H1 (cell line): ENCODE results near the gene CCDC154. TPM values are rescaled to one million over a fixed set of nuclear protein-coding genes. Genes with fewer than 3 reads are reported as not detected.

Experiments used
- CTCF ChIA-PET: fragments of 300-600 bp; sonication (Branson Sonifier 250); formaldehyde crosslinking; loops from one replicate; lab custom pipeline; 2021; ENCODE audit not compliant: partially characterized antibody; lab: Charles Lee
- POLR2A ChIA-PET: fragments of 300-600 bp; sonication (Branson Sonifier 250); formaldehyde crosslinking; loops from one replicate; lab custom pipeline; 2021; ENCODE audit warnings: inconsistent platforms; ENCODE audit not compliant: partially characterized antibody; lab: Charles Lee
- DNase-seq, 2 experiments: peaks; one replicate each; pipeline versions ENCODE4 v3.0.0 to v3.0.0-alpha.2; 2010 to 2022; ENCODE audit warnings: low spot score in 2 of 2, low read depth in 1 of 2, mixed read lengths in 1 of 2
- FAIRE-seq: peaks from 2 replicates; lab custom pipeline; 2011; peaks lifted over from hg19 to GRCh38; lab: Jason Lieb, UNC
- H2AFZ ChIP-seq: 2 replicates; pipeline ENCODE4 v1.8.1; 2012; ENCODE audit warnings: low read length, inconsistent platforms
- H2AK5ac ChIP-seq: 2 replicates; pipeline ENCODE4 v1.6.1; 2013; ENCODE audit warnings: low read depth, low read length
- H2BK120ac ChIP-seq: replicated peaks from 2 replicates; pipeline ENCODE3; 2013; ENCODE audit warnings: low read depth, low read length, inconsistent platforms
- H2BK12ac ChIP-seq: 2 replicates; pipeline ENCODE4 v1.6.1; 2013; ENCODE audit warnings: low read depth, low read length
- H2BK15ac ChIP-seq: 2 replicates; pipeline ENCODE4 v1.6.1; 2013; ENCODE audit warnings: low read length
- H2BK20ac ChIP-seq: 2 replicates; pipeline ENCODE4 v1.6.1; 2013; ENCODE audit warnings: low read length
- H2BK5ac ChIP-seq: 2 replicates; pipeline ENCODE4 v1.6.1; 2013; ENCODE audit warnings: low read depth, low read length
- H3K14ac ChIP-seq: 2 replicates; pipeline ENCODE4 v1.6.1; 2013; ENCODE audit warnings: inconsistent platforms; ENCODE audit not compliant: insufficient read length
- H3K18ac ChIP-seq: 2 replicates; pipeline ENCODE4 v1.6.1; 2013; ENCODE audit warnings: low read length; ENCODE audit errors: extremely low read depth
- H3K23ac ChIP-seq: 2 replicates; pipeline ENCODE4 v1.6.1; 2013; ENCODE audit warnings: inconsistent platforms; ENCODE audit not compliant: insufficient read length
- H3K23me2 ChIP-seq: 2 replicates; pipeline ENCODE4 v1.6.1; 2013; ENCODE audit warnings: low read depth, low read length
- H3K27ac ChIP-seq: 2 replicates; pipeline ENCODE4 v1.6.1; 2011; ENCODE audit warnings: low read depth, low read length, inconsistent platforms
- H3K27me3 ChIP-seq, 4 experiments: replicated peaks in 1 of 4; 1 replicate in 1 of 4; 2 replicates in 3 of 4; pipeline versions ENCODE4 v1.6.1 to v1.8.1; 2011 to 2013; ENCODE audit warnings: low read length in 3 of 4, mild to moderate bottlenecking in 3 of 4, inconsistent platforms in 2 of 4, mixed read lengths in 2 of 4, moderate library complexity in 1 of 4; ENCODE audit not compliant: control insufficient read depth in 3 of 4, insufficient read depth in 3 of 4; ENCODE audit errors: extremely low read depth in 1 of 4
- H3K36me3 ChIP-seq, 4 experiments: 2 replicates each; pipeline versions ENCODE4 v1.6.1 to v1.8.1; 2011 to 2013; ENCODE audit warnings: mild to moderate bottlenecking in 4 of 4, low read length in 3 of 4, moderate library complexity in 2 of 4, control low read depth in 1 of 4, inconsistent platforms in 1 of 4; ENCODE audit not compliant: insufficient read depth in 4 of 4, control insufficient read depth in 2 of 4
- H3K4ac ChIP-seq: replicated peaks from 2 replicates; pipeline ENCODE3; 2013; ENCODE audit warnings: low read length, low read depth, mixed read lengths, inconsistent platforms; ENCODE audit not compliant: insufficient read length
- H3K4me1 ChIP-seq, 4 experiments: replicated peaks in 1 of 4; 1 replicate in 1 of 4; 2 replicates in 3 of 4; pipeline versions ENCODE4 v1.6.1 to v1.8.1; 2011 to 2013; ENCODE audit warnings: low read length in 3 of 4, inconsistent platforms in 2 of 4, mixed read lengths in 1 of 4; ENCODE audit not compliant: insufficient read depth in 4 of 4, control insufficient read depth in 3 of 4
- H3K4me2 ChIP-seq, 2 experiments: 2 replicates each; pipeline versions ENCODE4 v1.6.1 to v1.8.1; 2011 to 2013; ENCODE audit warnings: low read depth in 2 of 2, low read length in 2 of 2, control low read depth in 1 of 2, inconsistent platforms in 1 of 2, mild to moderate bottlenecking in 1 of 2; ENCODE audit not compliant: insufficient read depth in 1 of 2
- H3K4me3 ChIP-seq, 4 experiments: fragments of 200-600, 300-600 bp in 1 of 4; sonication (generic), shearing (Covaris generic), sonication (Bioruptor Twin) in 1 of 4; 2 replicates each; pipeline versions ENCODE4 v1.5.1 to v1.8.1; 2011 to 2016; ENCODE audit warnings: low read length in 4 of 4, low read depth in 3 of 4, control low read depth in 2 of 4, inconsistent platforms in 2 of 4, mild to moderate bottlenecking in 2 of 4, mixed read lengths in 1 of 4, moderate library complexity in 1 of 4; ENCODE audit not compliant: insufficient read depth in 2 of 4; ENCODE audit errors: extremely low read depth in 1 of 4
- H3K56ac ChIP-seq: replicated peaks from 2 replicates; pipeline ENCODE3; 2013; ENCODE audit warnings: low read depth, mild to moderate bottlenecking, mixed read lengths, low read length, inconsistent platforms; ENCODE audit not compliant: insufficient read length
- H3K79me1 ChIP-seq: 2 replicates; pipeline ENCODE4 v1.6.1; 2013; ENCODE audit warnings: low read depth, low read length, control low read depth
- H3K79me2 ChIP-seq, 2 experiments: 2 replicates each; pipeline versions ENCODE4 v1.6.1 to v1.8.1; 2012 to 2013; ENCODE audit warnings: low read length in 2 of 2, mild to moderate bottlenecking in 2 of 2, inconsistent platforms in 1 of 2; ENCODE audit not compliant: insufficient read depth in 2 of 2, control insufficient read depth in 1 of 2
- H3K9ac ChIP-seq, 4 experiments: replicated peaks in 1 of 4; 1 replicate in 1 of 4; 2 replicates in 3 of 4; pipeline versions ENCODE4 v1.6.1 to v1.8.1; 2011 to 2013; ENCODE audit warnings: low read depth in 3 of 4, low read length in 3 of 4, control low read depth in 2 of 4, mild to moderate bottlenecking in 2 of 4, moderate library complexity in 2 of 4, inconsistent platforms in 1 of 4; ENCODE audit errors: extremely low read depth in 1 of 4
- H3K9me3 ChIP-seq, 2 experiments: 2 replicates each; pipeline versions ENCODE4 v1.6.1 to v1.8.1; 2012 to 2013; ENCODE audit warnings: mild to moderate bottlenecking in 2 of 2, moderate library complexity in 2 of 2, control low read depth in 1 of 2, inconsistent platforms in 1 of 2, low read depth in 1 of 2, low read length in 1 of 2, mixed read lengths in 1 of 2; ENCODE audit not compliant: insufficient read depth in 2 of 2
- H4K20me1 ChIP-seq, 2 experiments: replicated peaks in 1 of 2; 2 replicates each; pipeline versions ENCODE3 to v1.8.1; 2011 to 2013; ENCODE audit warnings: inconsistent platforms in 2 of 2, low read length in 2 of 2, mild to moderate bottlenecking in 1 of 2; ENCODE audit not compliant: insufficient read depth in 2 of 2, control insufficient read depth in 1 of 2
- H4K5ac ChIP-seq: 2 replicates; pipeline ENCODE4 v1.6.1; 2013; ENCODE audit warnings: low read length, low read depth, mixed read lengths, inconsistent platforms; ENCODE audit not compliant: insufficient read length
- H4K8ac ChIP-seq: 2 replicates; pipeline ENCODE4 v1.8.0; 2013; ENCODE audit warnings: mild to moderate bottlenecking, moderate library complexity, low read length, inconsistent platforms; ENCODE audit not compliant: insufficient read depth; ENCODE audit errors: extremely low read depth
- H4K91ac ChIP-seq: replicated peaks from 2 replicates; pipeline ENCODE3; 2013; ENCODE audit warnings: low read length, mixed read lengths, inconsistent platforms; ENCODE audit not compliant: insufficient read length
- KDM5A ChIP-seq: fragments of 200-600 bp; IDR thresholded peaks from 2 replicates; pipeline ENCODE4 v1.7.1; 2012; ENCODE audit warnings: mild to moderate bottlenecking, low read length, inconsistent platforms, mixed read lengths
- WGBS, 2 experiments: shearing (Covaris generic) in 1 of 2; methylation state at CpG; one replicate each; pipeline versions ENCODE4 v1.1.6 to v1.1.7; 2013 to 2015; ENCODE audit warnings: low lambda C conversion rate in 2 of 2, mixed read lengths in 2 of 2, inconsistent platforms in 1 of 2, low coverage in 1 of 2, missing lambda C conversion rate in 1 of 2; ENCODE audit not compliant: insufficient replicate concordance in 2 of 2, insufficient coverage in 1 of 2, insufficient read length in 1 of 2; ENCODE audit errors: extremely low coverage in 1 of 2, missing lambda C conversion rate in 1 of 2; 5-methylcytosine and 5-hydroxymethylcytosine counted together
- polyA plus RNA-seq, 7 experiments: library from polyadenylated mRNA; depleted of rRNA in 3 of 7; stranded (reverse) in 5 of 7; unstranded in 2 of 7; fragments of >200 nt in 5 of 7; fragments of 200-250 nt in 2 of 7; gene quantifications; 1 replicate in 5 of 7; 2 replicates in 1 of 7; 4 replicates in 1 of 7; pipeline versions ENCODE4 v1.2.1 to v1.2.3, GENCODE V29; 2011 to 2013; ENCODE audit warnings: missing spikeins in 2 of 7, mixed read lengths in 2 of 7
- total RNA-seq: library from RNA; stranded (reverse); fragmentation: NEBNext Ultra II Directional; extraction: Animal tissue kit (Norgen Biotek cat#: 25700); gene quantifications from 2 replicates; pipeline ENCODE4 v1.2.1, GENCODE V29; 2021
- TF ChIP-seq, protein P1 (sequence below): IDR thresholded peaks from 2 replicates; pipeline ENCODE4 v1.6.1; 2012; ENCODE audit warnings: inconsistent platforms

Gene CCDC154
- total and polyA plus RNA-seq, 2 of the 8 experiments (the other 6 are each of a cell fraction or from before 2014, with no cell fraction given): 0.15 to 0.88 TPM

- no peak within 1 kb of the TSS for H3K4ac ChIP-seq
- FAIRE-seq (no peak), DNase-seq (no peak)
- CTCF ChIA-PET: interaction anchor here (1.0 to 1.5 kb wide), 6 partner anchors 16 to 106 kb away, joined by 3 to 4 read pairs (median 3); no protein-coding TSS in a partner anchor
- no peak within 1 kb of the TSS for H2BK120ac ChIP-seq
- no peak within 1 kb of the TSS for H3K56ac ChIP-seq
- H3K36me3 ChIP-seq: no peaks in the 10 kb centered on the region
- no peak within 1 kb of the TSS for H4K91ac ChIP-seq
- H2BK15ac ChIP-seq: no peak within 1 kb of the TSS
- POLR2A ChIA-PET: interaction anchor here (0.7 to 4.3 kb wide), 4 partner anchors 8 to 64 kb away, joined by 3 to 22 read pairs (median 12); partner anchors contain the start of genes CCDC154 and UQCC4
- H3K27me3 ChIP-seq: no peaks in the 10 kb centered on the region
- H3K79me1 ChIP-seq: no peaks in the 10 kb centered on the region
- no peak within 1 kb of the TSS for H3K9ac ChIP-seq
- H3K4me3 ChIP-seq: no peak within 1 kb of the TSS
- no peaks in the 10 kb centered on the region; a peak in 2 of 7 replicates for H3K4me1 ChIP-seq
- H3K27ac ChIP-seq: no peak within 1 kb of the TSS
- no peaks in the 10 kb centered on the region for H3K9me3 ChIP-seq
- no peaks in the 10 kb centered on the region for H4K20me1 ChIP-seq
- H3K23me2 ChIP-seq: no peaks in the 10 kb centered on the region
- peak within 1 kb of the TSS; percentile 68; the same call in 1 of the 2 replicates for H4K8ac ChIP-seq
- no peak within 1 kb of the TSS for H3K14ac ChIP-seq
- no peak within 1 kb of the TSS for H2BK12ac ChIP-seq
- H2BK20ac ChIP-seq: no peak within 1 kb of the TSS
- H3K79me2 ChIP-seq: no peaks in the 10 kb centered on the region
- no peak within 1 kb of the TSS for H4K5ac ChIP-seq
- no peak within 1 kb of the TSS for H3K4me2 ChIP-seq
- H3K18ac ChIP-seq: no peak within 1 kb of the TSS
- H2AK5ac ChIP-seq: no peak within 1 kb of the TSS
- no peak within 1 kb of the TSS for H2BK5ac ChIP-seq
- no peak within 1 kb of the TSS for H3K23ac ChIP-seq
- no peak within 1 kb of the TSS for H2AFZ ChIP-seq
- WGBS, 2 experiments: 89% methylated on average over 29 of the region's 35 CpGs; no CpG with 5 or more reads in 1 of the 2 experiments
- no peak for TF ChIP-seq KDM5A
- TF ChIP-seq, protein P1, sequence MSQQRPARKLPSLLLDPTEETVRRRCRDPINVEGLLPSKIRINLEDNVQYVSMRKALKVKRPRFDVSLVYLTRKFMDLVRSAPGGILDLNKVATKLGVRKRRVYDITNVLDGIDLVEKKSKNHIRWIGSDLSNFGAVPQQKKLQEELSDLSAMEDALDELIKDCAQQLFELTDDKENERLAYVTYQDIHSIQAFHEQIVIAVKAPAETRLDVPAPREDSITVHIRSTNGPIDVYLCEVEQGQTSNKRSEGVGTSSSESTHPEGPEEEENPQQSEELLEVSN: no peak
Measured at GRCh38 chr16:1430759-1431496, 13.4 kb downstream of the CCDC154 start, which contains the start of gene PERCC1. TSS of gene PERCC1 (plus strand) at chr16:1431078. CDS start at chr16:1432594, 1,516 bp downstream.
